Heart right ventricle (tissue), 16 donors: Measurements from ENCODE around the gene LAMC3. TPM values are rescaled to one million over a fixed set of nuclear protein-coding genes. Genes with fewer than 3 reads are reported as not detected.

Experiments
- ATAC-seq, 8 donors: fragments of 200-7000 bp; cut with Tn5 transposase; one replicate each; pipeline ENCODE4 v1.9.1; 2020; ENCODE audit warnings: mild to moderate bottlenecking in 8 of 8, moderate library complexity in 8 of 8, moderate number of reproducible peaks in 1 of 8
- DNase-seq, 2 donors: peaks; one replicate each; pipeline ENCODE4 v3.0.0-alpha.2; 2020
- H3K27ac ChIP-seq, 10 donors: fragments of 200-600 bp; sonication (generic) in 2 of 10; one replicate each; pipeline versions ENCODE4 v1.5.0 to v1.8.0; 2020 to 2022; ENCODE audit warnings: mild to moderate bottlenecking in 3 of 10
- H3K27me3 ChIP-seq, 7 donors: fragments of 200-600 bp; one replicate each; pipeline ENCODE4 v1.8.0; 2021 to 2022; ENCODE audit warnings: mild to moderate bottlenecking in 2 of 7
- H3K36me3 ChIP-seq, 9 donors: fragments of 200-600 bp; sonication (generic) in 1 of 9; one replicate each; pipeline versions ENCODE4 v1.5.0 to v1.8.0; 2020 to 2022; ENCODE audit warnings: mild to moderate bottlenecking in 2 of 9
- H3K4me1 ChIP-seq, 9 donors: fragments of 200-600 bp; sonication (generic) in 1 of 9; one replicate each; pipeline versions ENCODE4 v1.5.0 to v1.8.0; 2020 to 2022; ENCODE audit warnings: mild to moderate bottlenecking in 4 of 9
- H3K4me3 ChIP-seq, 10 donors: fragments of 200-600 bp; sonication (generic) in 2 of 10; one replicate each; pipeline versions ENCODE4 v1.5.0 to v1.8.0; 2020 to 2022; ENCODE audit warnings: mild to moderate bottlenecking in 7 of 10, moderate library complexity in 2 of 10
- H3K9me3 ChIP-seq, 11 donors: fragments of 200-600 bp in 10 of 11; sonication (generic) in 2 of 11; one replicate each; pipeline versions ENCODE4 v1.5.0 to v1.8.0; 2013 to 2022; ENCODE audit warnings: mild to moderate bottlenecking in 2 of 11, control low read depth in 1 of 11, moderate library complexity in 1 of 11
- CTCF ChIP-seq, 9 donors: fragments of 200-600 bp; sonication (generic) in 2 of 9; IDR thresholded peaks; one replicate each; pipeline versions ENCODE4 v1.5.0 to v1.8.0; 2021 to 2022; ENCODE audit warnings: antibody characterized with exemption in 9 of 9, mild to moderate bottlenecking in 5 of 9, moderate library complexity in 1 of 9
- WGBS, 2 donors: extraction: QIAGEN DNeasy Blood & Tissue Kit; methylation state at CpG; one replicate each; pipeline ENCODE4 v1.1.7; 2013; ENCODE audit warnings: inconsistent platforms in 1 of 2; 5-methylcytosine and 5-hydroxymethylcytosine counted together
- intact Hi-C, 10 donors: fragments of 100-400 bp; cut with DNase I; formaldehyde crosslinking; loops; one replicate each; pipeline versions ENCODE4 v1.11.1 to v1.14.2; 2022
- polyA plus RNA-seq, 2 donors: library from polyadenylated mRNA; stranded (reverse); fragments of 200-250 nt; gene quantifications; one replicate each; pipeline ENCODE4 v1.2.3, GENCODE V29; 2013
- total RNA-seq, 10 donors: library from RNA; stranded (reverse); fragmentation: NEBNext Ultra II Directional in 3 of 10; extraction: Animal tissue kit (Norgen Biotek cat#: 25700) in 3 of 10; gene quantifications; one replicate each; pipeline versions ENCODE4 v1.2.1 to v1.2.4, GENCODE V29; 2021 to 2023
- donor health status: Arrhythmogenic right ventricular cardiomyopathy.
- donor health status: ischemic (EF 13 %, LVEDD 7.1; RV severe dilation, severe dysfunction).
- donor health status: healthy with polysubstance abuse.
- donor health status: DM: no; HTN: yes; CAD: no.
- donor health status: DM: no; HTN: no; CAD: no.
- donor health status: ischemic (EF 25% LVEDD 6.9; RV normal size, moderate dysfunction).
- donor health status: ischemic (EF 25% LVEDD 5.7; RV mildly dilated, moderate dysfunction).
- donor health status: healthy.
- donor health status: DM: yes; HTN: yes; CAD: no.
- donor health status: Ischemic cardiomyopathy.
- donor health status: ischemic (EF 35%, LVEDD 5.7; RV mildly dilated, moderate dysfunction).
- donor health status: nonischemic (EF 11% LVEDD 7.7; RV severe dilation, severe dysfunction).
- donor health status: DM: yes; HTN: yes; CAD: no.
- donor health status: PGD.
- donor health status: ischemic (EF 29% LVEDD 5.4; RV normal size, mild dysfunction).
- donor health status: nonischemic (EF 23%, LVEDD 6.1; RV moderate dilation, normal function).

The LAMC3 gene
- total and polyA plus RNA-seq, 12 donors = 0.07 to 5.4 (median 0.30) TPM; not detected in 1

- Histone ChIP-seq H3K9me3 (peaks cover 0 to 15% (median 0%) of the 10 kb centered on the region in 11 donors), H3K36me3 (no peaks in the 10 kb centered on the region), H3K4me3 (no peak overlapping the region), H3K27ac (no peak overlapping the region), H3K27me3 (peaks cover 0 to 8% (median 0%) of the 10 kb centered on the region in 7 donors), H3K4me1 (peaks cover 0 to 12% (median 5%) of the 10 kb centered on the region in 9 donors)
- 91 to 93% methylated on average over 8 of the region's 8 CpGs for WGBS, 2 donors
- no peak for ATAC-seq
- no peak for TF ChIP-seq CTCF (IDR thresholded peaks at IDR 0.05)
- DNase-seq = no peak
- intact Hi-C loops = no loop called here
Measured at GRCh38 chr9:130961511-130962300, 47.3 kb upstream of the LAMC3 start.

GRCh38 chr9:130962418-130963316 lies 46.3 kb upstream of the LAMC3 start:
- H3K27me3 ChIP-seq = peaks cover 0 to 3% (median 0%) of the 10 kb centered on the region in 7 donors
- intact Hi-C loops = no loop called here
- H3K4me1 ChIP-seq = peaks cover 0 to 12% (median 5%) of the 10 kb centered on the region in 9 donors
- no peak overlapping the region for H3K27ac ChIP-seq
- ATAC-seq (peak in 4 of 8 donors; percentile 29 to 92 (median 76)), DNase-seq (no peak)
- peaks cover 0 to 15% (median 0%) of the 10 kb centered on the region in 11 donors for H3K9me3 ChIP-seq
- H3K4me3 ChIP-seq = no peak overlapping the region
- TF ChIP-seq CTCF (IDR thresholded peaks at IDR 0.05) = no peak
- 42 to 53% methylated on average over 22 of the region's 22 CpGs for WGBS, 2 donors
- H3K36me3 ChIP-seq = no peaks in the 10 kb centered on the region

DNA sequence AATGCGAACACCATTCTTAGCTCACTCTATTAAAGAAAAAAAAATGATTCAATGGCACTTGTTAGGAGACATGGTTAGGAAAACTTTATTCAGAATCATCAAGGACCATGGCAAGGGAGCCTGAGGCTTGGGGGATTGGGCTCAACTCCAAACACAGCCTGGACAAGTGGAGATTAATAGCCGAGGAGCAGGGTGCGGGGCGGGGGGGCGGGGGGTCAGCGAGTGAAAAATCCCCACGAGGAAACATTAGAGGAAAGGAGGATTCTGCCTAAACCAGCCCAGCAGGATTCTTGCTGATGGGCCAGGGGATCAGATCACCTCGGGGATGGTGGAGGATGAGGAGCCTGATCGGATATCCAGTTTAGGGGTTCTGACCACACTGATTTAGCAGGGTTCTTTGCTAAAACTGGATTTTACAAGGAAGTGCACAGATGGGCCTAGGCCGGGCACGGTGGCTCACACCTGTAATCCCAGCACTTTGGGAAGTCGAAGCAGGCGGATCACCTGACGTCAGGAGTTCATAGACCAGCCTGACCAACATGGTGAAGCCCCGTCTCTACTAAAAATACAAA lies 45.6 kb upstream of the LAMC3 start:
- DNase-seq = no peak
- intact Hi-C loops = no loop called here

More for the DNA sequence above, 45.6 kb upstream of the LAMC3 start:
- H3K4me1 ChIP-seq = peaks cover 0 to 12% (median 5%) of the 10 kb centered on the region in 9 donors
- no peak for TF ChIP-seq CTCF (IDR thresholded peaks at IDR 0.05)
- no peaks in the 10 kb centered on the region for H3K36me3 ChIP-seq
- no peak overlapping the region for H3K27ac ChIP-seq
- H3K9me3 ChIP-seq = peaks cover 0 to 15% (median 0%) of the 10 kb centered on the region in 11 donors
- peaks cover 0 to 3% (median 0%) of the 10 kb centered on the region in 7 donors for H3K27me3 ChIP-seq
- no peak overlapping the region for H3K4me3 ChIP-seq
- 85 to 87% methylated on average over 15 of the region's 15 CpGs for WGBS, 2 donors
- no peak for ATAC-seq
